Prostate gland (tissue), 2 donors: ENCODE results near the gene CNTN4.

Experiments used
- POLR2A ChIP-seq: fragments of 450-650 bp; IDR thresholded peaks from one replicate; pipeline ENCODE4 v1.6.1; 2016; ENCODE audit warnings: antibody characterized with exemption, mild to moderate bottlenecking
- POLR2AphosphoS5 ChIP-seq: sonication (generic); formaldehyde crosslinking; IDR thresholded peaks from one replicate; pipeline ENCODE4 v1.6.1; 2017; ENCODE audit warnings: antibody characterized with exemption
- TF ChIP-seq, protein P1 (sequence below), 4 experiments: fragments of 200-600 bp in 2 of 4; fragments of 450-650 bp in 2 of 4; sonication (generic) in 2 of 4; IDR thresholded peaks; 1 replicate in 3 of 4; 2 replicates in 1 of 4; pipeline ENCODE4 v1.5.1; 2016 to 2019; ENCODE audit warnings: antibody characterized with exemption in 4 of 4, mild to moderate bottlenecking in 2 of 4, moderate library complexity in 2 of 4

DNA sequence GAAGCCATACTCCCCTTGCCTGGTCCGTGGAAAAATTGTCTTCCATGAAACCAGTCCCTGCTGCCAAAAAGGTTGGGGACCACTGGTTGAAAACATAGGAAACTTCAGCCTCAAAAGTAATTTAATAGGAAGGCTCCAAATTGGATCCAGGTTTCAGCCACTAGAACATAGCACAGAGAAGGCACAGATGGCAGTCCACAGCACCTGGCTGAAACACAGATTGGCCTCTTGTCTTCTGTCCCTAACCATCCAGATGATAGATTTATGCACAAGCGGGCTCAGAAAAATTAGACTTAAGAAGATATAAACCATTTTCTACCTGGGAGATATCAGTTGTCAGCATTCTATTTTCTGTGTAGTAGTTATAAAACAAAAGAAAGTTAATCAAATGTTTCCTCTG, 397.1 kb downstream of the CNTN4 start:
- TF ChIP-seq, protein P1, sequence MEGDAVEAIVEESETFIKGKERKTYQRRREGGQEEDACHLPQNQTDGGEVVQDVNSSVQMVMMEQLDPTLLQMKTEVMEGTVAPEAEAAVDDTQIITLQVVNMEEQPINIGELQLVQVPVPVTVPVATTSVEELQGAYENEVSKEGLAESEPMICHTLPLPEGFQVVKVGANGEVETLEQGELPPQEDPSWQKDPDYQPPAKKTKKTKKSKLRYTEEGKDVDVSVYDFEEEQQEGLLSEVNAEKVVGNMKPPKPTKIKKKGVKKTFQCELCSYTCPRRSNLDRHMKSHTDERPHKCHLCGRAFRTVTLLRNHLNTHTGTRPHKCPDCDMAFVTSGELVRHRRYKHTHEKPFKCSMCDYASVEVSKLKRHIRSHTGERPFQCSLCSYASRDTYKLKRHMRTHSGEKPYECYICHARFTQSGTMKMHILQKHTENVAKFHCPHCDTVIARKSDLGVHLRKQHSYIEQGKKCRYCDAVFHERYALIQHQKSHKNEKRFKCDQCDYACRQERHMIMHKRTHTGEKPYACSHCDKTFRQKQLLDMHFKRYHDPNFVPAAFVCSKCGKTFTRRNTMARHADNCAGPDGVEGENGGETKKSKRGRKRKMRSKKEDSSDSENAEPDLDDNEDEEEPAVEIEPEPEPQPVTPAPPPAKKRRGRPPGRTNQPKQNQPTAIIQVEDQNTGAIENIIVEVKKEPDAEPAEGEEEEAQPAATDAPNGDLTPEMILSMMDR (IDR thresholded peaks at IDR 0.05) = no peak
- TF ChIP-seq POLR2AphosphoS5 (no peak), POLR2A (no peak)
